ENCODE measurements around the gene HEATR5A.

GRCh38 chr14:31421200-31421599 lies 850 bp upstream of the HEATR5A start:
- TF ChIP-seq CTCF (conservative IDR thresholded peaks at IDR 0.05; ENCODE audit: low read depth, low read length) = no peak
- TF ChIP-seq EZH2phosphoT487 (IDR thresholded peaks at IDR 0.05; ENCODE audit: borderline replicate concordance, low read length) = no peak

Data from PC-3 (cell line).